H9 (cell line): ENCODE results near the gene SCYGR8. TPM values are rescaled to one million over a fixed set of nuclear protein-coding genes. Genes with fewer than 3 reads are reported as not detected.
"Not testable (repeated sequence)": the region's sequence is repeated elsewhere in the genome, so short reads cannot be mapped to it uniquely, and the experiment has no call there.

Experiments used
- DNase-seq: peaks from one replicate; pipeline ENCODE4 v3.0.0-alpha.2; 2017
- H2AFZ ChIP-seq: one replicate; pipeline ENCODE4 v1.6.1; 2013; ENCODE audit warnings: mild to moderate bottlenecking, low read length, control low read depth, moderate library complexity
- H2AK5ac ChIP-seq: 2 replicates; pipeline ENCODE4 v1.6.1; 2013; ENCODE audit warnings: low read length, control low read depth, mixed read lengths; ENCODE audit not compliant: insufficient read length
- H2BK120ac ChIP-seq: one replicate; pipeline ENCODE4 v1.6.1; 2013; ENCODE audit warnings: low read depth, mild to moderate bottlenecking, low read length, control low read depth, inconsistent platforms; ENCODE audit not compliant: poor library complexity, severe bottlenecking
- H2BK12ac ChIP-seq: 2 replicates; pipeline ENCODE4 v1.6.1; 2013; ENCODE audit warnings: low read length, control low read depth, mixed read lengths, low read depth; ENCODE audit not compliant: insufficient read length
- H2BK15ac ChIP-seq: 2 replicates; pipeline ENCODE4 v1.6.1; 2013; ENCODE audit warnings: low read depth, low read length, control low read depth
- H2BK20ac ChIP-seq: one replicate; pipeline ENCODE4 v1.6.1; 2013; ENCODE audit warnings: low read depth, mild to moderate bottlenecking, low read length, control low read depth, inconsistent platforms; ENCODE audit not compliant: poor library complexity, severe bottlenecking
- H2BK5ac ChIP-seq: 2 replicates; pipeline ENCODE4 v1.6.1; 2013; ENCODE audit warnings: low read length, control low read depth, mixed read lengths; ENCODE audit not compliant: insufficient read length
- H3K14ac ChIP-seq: 2 replicates; pipeline ENCODE4 v1.6.1; 2013; ENCODE audit warnings: low read length, control low read depth; ENCODE audit not compliant: insufficient read depth
- H3K18ac ChIP-seq: 2 replicates; pipeline ENCODE4 v1.6.1; 2013; ENCODE audit warnings: low read depth, mild to moderate bottlenecking, mixed read lengths, low read length, control low read depth; ENCODE audit not compliant: insufficient read length
- H3K23ac ChIP-seq: 2 replicates; pipeline ENCODE4 v1.6.1; 2013; ENCODE audit warnings: low read length, control low read depth, mixed read lengths, low read depth; ENCODE audit not compliant: insufficient read length
- H3K23me2 ChIP-seq: 2 replicates; pipeline ENCODE4 v1.6.1; 2013; ENCODE audit warnings: low read depth, mild to moderate bottlenecking, mixed read lengths, low read length, control low read depth; ENCODE audit not compliant: insufficient read length, poor library complexity, severe bottlenecking
- H3K27ac ChIP-seq: 2 replicates; pipeline ENCODE4 v1.5.1; 2013; ENCODE audit warnings: low read length, control low read depth, mixed read lengths, low read depth; ENCODE audit not compliant: insufficient read length
- H3K27me3 ChIP-seq: 2 replicates; pipeline ENCODE4 v1.6.1; 2013; ENCODE audit warnings: low read length, control low read depth, inconsistent platforms; ENCODE audit not compliant: insufficient read depth
- H3K4ac ChIP-seq: 2 replicates; pipeline ENCODE4 v1.6.1; 2013; ENCODE audit warnings: low read depth, mild to moderate bottlenecking, control low read depth, inconsistent platforms, low read length, moderate library complexity
- H3K4me1 ChIP-seq: 2 replicates; pipeline ENCODE4 v1.6.1; 2013; ENCODE audit warnings: low read length, control low read depth, inconsistent platforms; ENCODE audit not compliant: insufficient read depth
- H3K4me2 ChIP-seq: 2 replicates; pipeline ENCODE4 v1.6.1; 2013; ENCODE audit warnings: low read length, control low read depth, mixed read lengths; ENCODE audit not compliant: insufficient read length, insufficient read depth
- H3K56ac ChIP-seq: 2 replicates; pipeline ENCODE4 v1.6.1; 2013; ENCODE audit warnings: low read depth, mild to moderate bottlenecking, mixed read lengths, low read length, control low read depth; ENCODE audit not compliant: insufficient read length
- H3K79me1 ChIP-seq: 2 replicates; pipeline ENCODE4 v1.6.1; 2013; ENCODE audit warnings: low read depth, mild to moderate bottlenecking, moderate library complexity, low read length, control low read depth, inconsistent platforms; ENCODE audit not compliant: insufficient read depth, poor library complexity, severe bottlenecking
- H3K79me2 ChIP-seq: 2 replicates; pipeline ENCODE4 v1.6.1; 2013; ENCODE audit warnings: low read length, control low read depth, inconsistent platforms; ENCODE audit not compliant: insufficient read depth
- H3K9ac ChIP-seq: 2 replicates; pipeline ENCODE4 v1.6.1; 2013; ENCODE audit warnings: low read length, control low read depth, mixed read lengths; ENCODE audit not compliant: insufficient read length; ENCODE audit errors: extremely low read depth
- H3K9me3 ChIP-seq: one replicate; pipeline ENCODE4 v1.6.1; 2013; ENCODE audit warnings: low read depth, low read length, inconsistent platforms; ENCODE audit not compliant: control insufficient read depth
- H3T11ph ChIP-seq: one replicate; pipeline ENCODE4 v1.6.1; 2013; ENCODE audit warnings: mild to moderate bottlenecking, low read length, control low read depth, inconsistent platforms
- H4K20me1 ChIP-seq: one replicate; pipeline ENCODE4 v1.6.1; 2013; ENCODE audit not compliant: control insufficient read depth, insufficient read length, insufficient read depth
- H4K5ac ChIP-seq: 2 replicates; pipeline ENCODE4 v1.6.1; 2013; ENCODE audit warnings: low read depth, mild to moderate bottlenecking, mixed read lengths, low read length, control low read depth; ENCODE audit not compliant: insufficient read length
- H4K8ac ChIP-seq: replicated peaks from 2 replicates; pipeline ENCODE4 v1.6.1; 2013; ENCODE audit warnings: low read length, control low read depth, mixed read lengths, low read depth; ENCODE audit not compliant: insufficient read length
- H4K91ac ChIP-seq: 2 replicates; pipeline ENCODE4 v1.6.1; 2013; ENCODE audit warnings: low read depth, mild to moderate bottlenecking, moderate library complexity, mixed read lengths, low read length, control low read depth; ENCODE audit not compliant: insufficient read length
- H3K27ac Mint-ChIP-seq, 3 experiments: 2 replicates in 2 of 3; 3 replicates in 1 of 3; pipeline ENCODE4 v1.8.0; 2020 to 2021; ENCODE audit warnings: mixed read lengths in 3 of 3, mild to moderate bottlenecking in 1 of 3, moderate library complexity in 1 of 3
- H3K27me3 Mint-ChIP-seq: 2 replicates; pipeline ENCODE4 v1.8.0; 2021; ENCODE audit warnings: low read depth, mild to moderate bottlenecking, moderate library complexity, mixed read lengths
- H3K36me3 Mint-ChIP-seq, 3 experiments: 2 replicates in 2 of 3; 3 replicates in 1 of 3; pipeline ENCODE4 v1.8.0; 2020 to 2021; ENCODE audit warnings: low read depth in 3 of 3, mixed read lengths in 3 of 3; ENCODE audit not compliant: insufficient read depth in 1 of 3
- H3K4me1 Mint-ChIP-seq, 2 experiments: 2 replicates each; pipeline ENCODE4 v1.8.0; 2020; ENCODE audit warnings: mixed read lengths in 2 of 2
- H3K4me3 Mint-ChIP-seq, 2 experiments: 2 replicates in 1 of 2; 3 replicates in 1 of 2; pipeline ENCODE4 v1.8.0; 2020 to 2021; ENCODE audit warnings: mild to moderate bottlenecking in 2 of 2, mixed read lengths in 2 of 2, moderate library complexity in 1 of 2
- H3K9me3 Mint-ChIP-seq, 2 experiments: 2 replicates in 1 of 2; 3 replicates in 1 of 2; pipeline ENCODE4 v1.8.0; 2020; ENCODE audit warnings: mild to moderate bottlenecking in 2 of 2, mixed read lengths in 2 of 2, moderate library complexity in 1 of 2
- WGBS: extraction: QIAGEN DNeasy Blood & Tissue Kit; methylation state at CpG from one replicate; pipeline ENCODE4 v1.1.7; 2013; ENCODE audit warnings: missing lambda C conversion rate, low lambda C conversion rate, mixed read lengths; ENCODE audit not compliant: insufficient read length; ENCODE audit errors: extremely low coverage; 5-methylcytosine and 5-hydroxymethylcytosine counted together
- total RNA-seq: library from RNA; stranded (reverse); gene quantifications from 2 replicates; pipeline ENCODE4 v1.2.1, GENCODE V29; 2021
- TF ChIP-seq, protein P1 (sequence below): fragments of 200-600 bp; sonication (generic); conservative IDR thresholded peaks from 3 replicates; pipeline ENCODE4 v1.8.0; 2021; ENCODE audit warnings: antibody characterized with exemption, mild to moderate bottlenecking

Gene SCYGR8
- total RNA-seq, 1 experiment from 2014 or later, result not detected

DNA sequence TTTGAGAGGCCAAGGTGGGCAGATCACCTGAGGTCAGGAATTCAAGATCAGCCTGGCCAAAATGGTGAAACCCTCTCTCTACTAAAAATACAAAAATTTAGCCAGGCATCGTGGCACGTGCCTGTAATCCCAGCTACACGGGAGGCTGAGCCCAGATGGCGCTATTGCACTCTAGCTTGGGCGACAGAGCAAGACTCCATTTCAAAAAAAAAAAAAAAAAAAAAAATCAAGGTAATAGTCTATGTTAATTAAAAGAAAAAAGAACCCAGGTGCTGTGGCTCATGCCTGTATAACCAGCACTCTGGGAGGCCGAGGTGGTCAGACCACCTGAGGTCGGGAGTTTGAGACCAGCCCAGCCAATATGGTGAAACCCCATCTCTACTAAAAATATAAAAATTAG is 5.0 kb upstream of the SCYGR8 start:
- H2BK20ac ChIP-seq, H3K79me2 ChIP-seq, H3K79me1 ChIP-seq, H2AK5ac ChIP-seq, H3K27me3 ChIP-seq, H4K20me1 ChIP-seq, H3K23ac ChIP-seq, H3K4ac ChIP-seq, H2BK12ac ChIP-seq, H3K4me2 ChIP-seq, H2AFZ ChIP-seq, H3K9me3 ChIP-seq, H4K5ac ChIP-seq, H4K8ac ChIP-seq, H3K56ac ChIP-seq, H3K23me2 ChIP-seq, H3K4me1 ChIP-seq, H3K9me3 Mint-ChIP-seq, H2BK120ac ChIP-seq, H3K9ac ChIP-seq, H3K27ac ChIP-seq, H3K27ac Mint-ChIP-seq, H4K91ac ChIP-seq, H3K14ac ChIP-seq, H2BK15ac ChIP-seq, H2BK5ac ChIP-seq, H3K27me3 Mint-ChIP-seq, H3K18ac ChIP-seq, H3K36me3 Mint-ChIP-seq, H3K4me3 Mint-ChIP-seq, H3T11ph ChIP-seq: not testable (repeated sequence)
- peak; percentile 63 for DNase-seq
- no CpG with 5 or more reads among the region's 7 CpGs for WGBS
- peaks cover 12 to 19% of the 10 kb centered on the region in 2 experiments for H3K4me1 Mint-ChIP-seq
- TF ChIP-seq, protein P1, sequence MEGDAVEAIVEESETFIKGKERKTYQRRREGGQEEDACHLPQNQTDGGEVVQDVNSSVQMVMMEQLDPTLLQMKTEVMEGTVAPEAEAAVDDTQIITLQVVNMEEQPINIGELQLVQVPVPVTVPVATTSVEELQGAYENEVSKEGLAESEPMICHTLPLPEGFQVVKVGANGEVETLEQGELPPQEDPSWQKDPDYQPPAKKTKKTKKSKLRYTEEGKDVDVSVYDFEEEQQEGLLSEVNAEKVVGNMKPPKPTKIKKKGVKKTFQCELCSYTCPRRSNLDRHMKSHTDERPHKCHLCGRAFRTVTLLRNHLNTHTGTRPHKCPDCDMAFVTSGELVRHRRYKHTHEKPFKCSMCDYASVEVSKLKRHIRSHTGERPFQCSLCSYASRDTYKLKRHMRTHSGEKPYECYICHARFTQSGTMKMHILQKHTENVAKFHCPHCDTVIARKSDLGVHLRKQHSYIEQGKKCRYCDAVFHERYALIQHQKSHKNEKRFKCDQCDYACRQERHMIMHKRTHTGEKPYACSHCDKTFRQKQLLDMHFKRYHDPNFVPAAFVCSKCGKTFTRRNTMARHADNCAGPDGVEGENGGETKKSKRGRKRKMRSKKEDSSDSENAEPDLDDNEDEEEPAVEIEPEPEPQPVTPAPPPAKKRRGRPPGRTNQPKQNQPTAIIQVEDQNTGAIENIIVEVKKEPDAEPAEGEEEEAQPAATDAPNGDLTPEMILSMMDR, result peak; percentile 72
